GM12892 (cell line): Measurements from ENCODE around the gene MCC.

Experiments
- POLR2A ChIP-seq: IDR thresholded peaks from 2 replicates; pipeline ENCODE4 v1.6.1; 2011; ENCODE audit warnings: low read depth, low read length, control low read depth
- POLR2AphosphoS5 ChIP-seq: IDR thresholded peaks from 2 replicates; pipeline ENCODE4 v1.6.1; 2011; ENCODE audit warnings: low read depth, low read length, control low read depth
- TAF1 ChIP-seq: IDR thresholded peaks from 2 replicates; pipeline ENCODE4 v1.6.1; 2011; ENCODE audit warnings: low read depth, mild to moderate bottlenecking, control low read depth, low read length, borderline replicate concordance

GRCh38 chr5:113427871-113428574, 60.2 kb downstream of the MCC start:
- TF ChIP-seq POLR2AphosphoS5 = no peak
- no peak for TF ChIP-seq POLR2A
- no peak for TF ChIP-seq TAF1
